ENCODE results near the gene OS9.

OS9 gene

DNA sequence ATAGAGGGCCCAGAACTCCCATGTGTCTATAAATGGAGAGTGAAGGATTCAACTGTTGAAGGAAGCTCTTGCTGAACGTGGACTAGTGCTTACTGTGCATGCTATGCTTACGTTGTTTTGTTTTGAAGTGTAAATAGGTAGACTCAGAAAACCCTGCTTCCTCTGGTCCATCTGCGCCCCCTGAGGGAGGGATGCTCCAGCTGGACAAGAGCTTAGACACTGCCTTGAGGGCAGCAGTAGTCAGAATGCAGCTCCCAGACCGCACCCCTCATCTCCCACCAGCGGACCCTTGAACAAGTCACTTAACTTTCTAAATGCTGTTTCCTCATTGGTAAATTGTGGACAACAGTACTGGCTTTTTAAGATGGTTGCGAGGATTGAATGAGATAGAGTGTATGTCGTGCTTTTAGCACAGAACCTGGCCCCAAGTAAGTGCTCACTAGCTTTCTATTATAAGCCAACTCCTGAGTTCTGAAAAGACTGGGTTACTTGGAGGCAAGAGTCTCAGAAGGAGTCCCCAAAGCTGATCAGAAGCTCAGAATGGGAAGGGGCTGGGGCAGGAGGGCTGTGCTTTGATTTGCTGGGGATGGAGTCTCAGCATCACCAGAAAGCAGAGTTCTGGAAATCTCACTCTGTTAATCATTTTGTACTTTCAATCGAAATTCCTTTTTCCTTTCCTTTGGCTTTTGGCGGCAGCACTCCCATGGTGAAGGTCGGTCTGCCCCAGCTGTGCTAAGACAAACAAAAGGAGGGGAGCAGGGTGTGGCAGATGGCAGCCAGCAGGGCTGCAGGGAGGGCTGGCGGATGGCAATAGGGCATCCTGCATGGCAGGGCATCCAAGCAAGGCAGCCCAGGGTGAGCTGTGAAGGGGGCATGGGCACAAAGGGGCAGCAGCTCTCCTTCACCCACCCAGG lies 29.0 kb downstream of the OS9 start:
- no peak for DNase-seq (ENCODE audit: low read depth)

DNA sequence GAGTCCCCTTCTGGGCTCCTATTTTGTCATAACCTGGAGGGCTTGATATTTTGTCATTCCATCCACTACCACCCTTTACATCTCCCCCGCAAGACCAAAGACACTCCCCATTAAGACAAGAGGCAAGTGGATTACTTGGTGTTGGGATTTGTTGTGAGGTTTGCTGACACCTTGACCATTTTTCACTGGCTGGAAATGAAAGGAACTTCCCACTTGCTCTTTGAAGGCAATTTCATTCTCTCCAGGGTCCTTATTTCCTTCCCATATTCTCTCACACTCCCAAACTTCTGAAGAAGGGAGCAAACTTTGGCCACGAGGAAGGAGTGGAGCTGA lies 29.7 kb downstream of the OS9 start:
- DNase-seq (ENCODE audit: low read depth), result no peak

DNA sequence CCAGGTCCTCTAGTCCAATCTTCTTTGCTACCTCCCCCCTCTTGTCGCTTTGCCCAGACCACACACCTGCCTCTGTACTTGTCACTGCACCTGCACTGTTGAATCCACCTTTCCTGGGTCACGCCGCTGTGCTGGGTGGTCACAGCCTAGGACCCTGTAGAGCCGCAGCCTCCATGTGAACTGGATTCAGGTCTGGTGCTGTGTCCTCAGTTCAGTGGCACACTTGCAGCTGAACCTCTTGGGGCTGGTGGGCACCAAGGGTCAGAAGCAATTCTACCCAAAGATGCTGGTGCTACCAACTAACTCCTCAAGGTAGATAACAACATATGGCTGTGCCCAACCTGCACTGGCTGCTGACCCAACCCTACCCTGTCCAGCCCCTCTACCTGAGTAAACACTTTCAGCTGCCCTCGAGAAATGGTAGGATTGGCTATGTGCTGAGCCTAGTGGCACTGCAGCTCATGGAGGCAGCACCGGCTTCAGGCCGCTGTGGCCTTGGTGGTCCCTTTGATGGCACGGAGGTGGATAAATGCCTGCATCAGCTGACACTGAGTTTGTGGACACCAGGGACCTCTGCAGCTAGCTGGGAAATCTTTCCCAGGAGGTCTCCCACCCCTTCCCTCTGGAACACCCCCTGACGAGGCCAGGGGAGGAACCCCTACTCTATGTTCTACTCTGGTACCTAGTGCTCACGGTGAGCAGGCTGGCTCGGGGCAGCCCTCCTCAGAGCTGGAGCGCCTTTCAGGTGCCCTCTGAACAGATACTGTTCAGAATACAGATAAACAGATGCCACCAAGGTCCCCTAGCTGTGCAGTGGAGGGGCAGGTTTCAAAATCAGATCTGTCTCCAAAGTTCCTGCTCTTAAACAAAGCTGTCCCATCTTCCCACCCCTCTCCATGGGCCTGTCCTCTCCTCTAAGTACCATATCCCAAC lies 30.3 kb downstream of the OS9 start:
- no peak for DNase-seq (ENCODE audit: low read depth)

DNA sequence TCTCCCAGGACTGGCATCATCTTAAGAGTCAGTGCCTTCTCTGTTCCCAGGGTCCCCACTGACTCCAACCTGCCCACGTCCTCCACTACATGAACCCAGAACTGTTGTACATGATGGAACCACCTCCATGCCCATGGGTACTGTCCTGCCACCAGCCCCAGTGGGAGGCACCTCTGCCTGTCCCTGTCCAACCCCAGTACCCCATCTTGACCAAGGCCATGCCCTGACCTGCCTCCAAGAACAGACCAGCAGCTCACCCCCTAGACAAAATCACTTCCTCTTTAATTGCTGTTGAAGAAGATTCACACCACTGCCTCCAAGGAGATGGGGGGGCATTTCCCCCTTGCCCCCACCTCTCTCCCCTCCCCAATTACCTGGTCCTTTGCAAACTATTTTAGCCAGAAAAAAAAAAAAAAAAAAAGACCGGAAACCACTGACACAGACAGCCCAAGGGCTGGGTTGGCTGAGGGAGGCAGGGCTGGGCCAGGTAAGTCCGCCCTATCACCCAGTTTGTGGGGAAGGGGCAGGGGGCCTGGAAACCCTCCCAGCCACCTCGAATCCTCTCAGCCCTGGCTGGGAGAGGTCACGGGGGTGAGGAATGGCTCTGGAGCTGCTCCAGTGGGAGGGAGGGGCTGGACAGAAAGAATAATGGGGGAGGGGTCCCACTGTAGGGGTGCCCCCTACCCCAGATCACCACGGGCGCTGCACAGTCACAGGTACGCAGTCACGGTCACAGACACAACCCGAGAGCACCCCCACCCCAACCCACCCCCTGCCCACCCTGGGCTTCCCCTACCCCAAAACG lies 31.2 kb downstream of the OS9 start:
- no peak for DNase-seq (ENCODE audit: low read depth)

DNA sequence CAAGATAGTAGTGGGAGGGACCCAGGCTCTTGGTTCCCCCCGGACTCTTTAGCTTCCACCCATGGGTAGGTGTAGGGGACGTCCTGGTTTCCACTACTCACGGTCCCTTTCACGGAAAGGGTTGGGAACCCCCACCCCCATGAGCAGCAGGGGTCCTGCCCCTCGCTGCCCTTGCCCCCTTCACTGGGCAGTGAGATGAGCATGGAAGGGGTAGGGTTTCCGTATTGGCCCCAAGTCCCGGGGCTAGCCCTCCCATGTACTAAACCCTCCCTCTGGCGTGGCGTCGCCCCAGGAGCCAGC lies 31.9 kb downstream of the OS9 start:
- no peak for DNase-seq (ENCODE audit: low read depth)

DNA sequence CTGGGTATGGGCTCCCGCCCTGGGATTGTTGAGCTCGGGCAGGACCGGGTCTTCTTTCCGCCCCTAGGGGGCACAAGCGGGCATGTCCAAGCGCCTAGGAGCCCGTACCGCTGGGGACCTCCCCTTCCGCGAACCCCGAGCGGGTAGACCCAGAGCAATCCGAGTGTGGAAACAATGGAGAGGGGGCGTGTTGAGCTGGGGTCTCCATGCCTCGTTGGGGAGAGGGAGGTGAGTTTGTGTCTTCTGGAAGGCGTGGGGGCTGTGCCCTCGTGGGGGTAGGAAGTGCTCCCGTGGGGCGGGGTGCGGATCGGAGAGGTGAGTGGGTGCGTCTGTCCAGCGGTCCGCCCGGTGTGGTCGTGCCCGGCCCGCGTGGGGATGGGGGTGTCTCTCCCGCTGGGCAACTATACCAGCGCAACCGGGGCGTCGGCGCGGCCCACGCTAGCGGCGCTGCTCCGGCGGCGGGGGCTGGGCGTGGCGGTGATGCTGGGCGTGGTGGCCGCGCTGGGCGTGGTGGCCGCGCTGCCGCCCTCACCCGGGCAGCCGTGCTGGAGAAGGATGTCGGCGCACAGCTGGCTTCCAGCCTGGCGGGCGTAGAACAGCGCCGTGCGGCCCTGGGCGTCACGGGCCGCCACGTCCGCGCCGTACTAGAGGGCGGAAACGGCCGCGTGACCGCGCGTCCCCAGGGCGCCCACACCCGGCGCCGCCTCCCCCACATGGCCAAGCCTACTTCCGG lies 32.4 kb downstream of the OS9 start:
- no peak for DNase-seq (ENCODE audit: low read depth)

DNA sequence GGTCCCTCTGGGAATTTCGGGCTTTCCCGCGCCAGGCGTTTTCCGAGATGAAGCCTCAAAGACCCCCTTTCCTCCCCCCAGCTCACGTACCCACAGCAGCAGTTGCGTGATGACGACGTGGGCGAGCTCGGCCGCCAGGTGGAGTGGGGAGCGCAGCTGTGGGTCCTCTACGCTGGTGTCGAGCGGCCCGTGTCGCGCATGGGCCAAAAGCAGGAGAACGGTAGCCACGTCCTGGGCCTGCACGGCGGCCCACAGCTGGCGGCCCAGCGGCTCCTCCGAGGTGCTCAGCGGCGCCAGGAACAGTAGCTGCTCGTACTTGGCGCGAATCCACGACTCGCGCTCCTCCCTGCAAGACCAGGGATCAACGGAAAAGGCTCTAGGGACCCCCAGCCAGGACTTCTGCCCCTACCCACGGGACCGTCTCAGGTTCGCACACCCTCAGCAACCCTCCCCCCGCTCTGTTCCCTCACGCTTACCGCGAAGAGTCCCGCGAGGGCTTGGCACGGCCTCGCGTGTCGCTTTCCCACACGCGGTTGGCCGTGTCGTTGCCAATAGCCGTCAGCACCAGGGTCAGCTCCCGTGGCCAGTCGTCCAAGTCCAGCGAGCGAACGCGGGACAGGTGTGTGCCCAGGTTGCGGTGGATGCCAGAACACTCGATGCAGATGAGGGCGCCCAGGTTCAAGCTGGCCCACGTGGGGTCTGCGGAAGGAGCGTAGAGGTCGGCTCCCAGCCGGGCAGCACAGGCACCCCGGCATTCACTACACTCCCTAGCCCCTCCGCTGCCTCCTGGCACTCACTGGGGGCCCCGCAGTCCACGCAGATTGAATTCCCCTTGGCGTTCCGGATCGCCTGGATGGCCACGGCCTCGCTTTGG lies 33.2 kb downstream of the OS9 start:
- DNase-seq (ENCODE audit: low read depth), result no peak

DNA sequence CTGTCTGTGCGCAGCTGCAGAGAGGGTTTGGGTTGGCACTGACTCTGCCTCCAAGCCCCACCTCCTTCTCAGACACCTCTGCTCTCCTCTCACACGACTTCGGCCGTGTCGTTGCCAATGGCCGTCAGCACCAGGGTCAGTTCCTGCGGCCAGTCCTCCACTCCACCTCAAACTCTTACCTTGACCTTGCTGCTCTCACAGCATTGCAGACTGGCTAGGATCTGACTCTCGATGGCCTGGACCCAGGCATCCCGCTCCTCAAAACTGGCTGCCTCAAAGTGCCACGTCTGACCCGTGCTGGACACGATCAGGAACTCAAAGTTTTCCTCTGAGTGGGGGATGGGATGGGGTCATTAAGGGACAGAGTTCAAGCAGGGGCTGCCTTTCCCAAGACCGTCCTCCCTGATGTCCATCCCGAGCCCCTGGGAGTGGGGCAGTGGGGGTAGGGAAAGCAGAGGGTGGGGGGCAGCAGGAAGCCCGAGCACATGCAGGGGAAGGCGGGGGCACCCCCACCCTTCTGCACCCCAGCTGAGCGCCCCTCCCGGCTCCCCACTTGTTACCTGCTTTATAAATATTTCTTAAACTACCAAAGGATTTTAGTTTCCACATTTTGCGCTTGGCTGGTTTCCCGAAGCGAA lies 33.9 kb downstream of the OS9 start:
- no peak for DNase-seq (ENCODE audit: low read depth)

DNA sequence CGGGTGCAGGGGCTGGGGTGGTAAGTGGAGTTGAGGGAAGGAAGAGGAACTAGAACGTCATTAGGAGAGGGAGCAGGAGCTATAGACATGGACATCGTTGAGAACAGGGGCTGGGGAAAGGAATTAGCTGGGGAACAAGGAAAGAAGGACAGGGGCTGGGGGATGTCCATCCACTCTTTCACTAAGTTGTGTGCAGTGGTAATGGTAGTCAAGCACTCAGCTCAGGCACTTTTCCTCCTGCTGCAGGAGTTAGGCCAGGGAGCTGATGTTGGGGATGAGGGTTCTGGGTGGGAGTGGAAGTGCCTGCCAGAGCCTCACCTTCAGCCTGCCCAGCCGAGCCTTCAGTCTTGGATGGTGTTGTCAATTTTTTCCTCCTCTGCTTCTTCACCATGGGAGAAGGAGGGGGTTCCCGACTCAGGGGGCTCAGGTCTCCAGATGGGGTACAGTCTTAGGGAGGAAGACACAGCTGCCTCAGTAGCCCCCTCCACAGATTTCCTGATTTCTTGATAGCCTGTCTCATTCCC lies 35.5 kb downstream of the OS9 start:
- DNase-seq (ENCODE audit: low read depth), result no peak

DNA sequence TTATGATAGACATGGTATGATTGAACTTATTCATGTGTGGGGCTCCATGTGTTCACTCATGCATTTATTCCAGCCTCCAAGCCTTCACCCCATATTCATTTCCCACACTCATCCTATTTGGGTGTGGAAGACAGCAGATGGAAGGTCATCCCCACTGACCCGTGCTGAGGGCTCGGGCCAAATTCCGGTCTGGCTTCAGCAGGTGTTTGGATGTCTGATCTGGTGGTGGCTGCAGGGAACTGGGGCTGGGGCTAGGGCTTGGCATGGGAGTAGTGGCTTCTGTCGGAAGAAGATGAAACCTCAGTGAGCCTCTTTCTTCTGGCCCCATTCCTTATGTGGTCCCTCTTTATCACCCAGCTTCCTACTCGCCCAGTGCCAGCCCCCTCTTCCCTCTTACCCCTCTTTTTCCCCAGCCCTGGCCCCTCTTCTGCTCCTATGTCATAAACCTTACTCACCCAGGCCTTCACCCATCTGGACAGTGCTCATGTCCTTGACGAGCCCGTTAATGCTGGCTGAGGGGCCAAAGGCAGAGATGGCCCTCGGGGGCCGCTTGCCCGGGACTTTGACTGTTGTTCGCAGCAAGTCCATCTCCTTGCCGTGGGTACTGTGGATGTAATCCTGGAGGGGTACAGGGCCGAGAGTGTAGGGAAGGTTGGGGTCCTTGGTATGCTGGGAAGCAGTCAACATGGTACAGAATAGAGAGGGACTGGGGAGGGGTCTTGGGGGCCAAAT lies 36.6 kb downstream of the OS9 start:
- no peak for DNase-seq (ENCODE audit: low read depth)

DNA sequence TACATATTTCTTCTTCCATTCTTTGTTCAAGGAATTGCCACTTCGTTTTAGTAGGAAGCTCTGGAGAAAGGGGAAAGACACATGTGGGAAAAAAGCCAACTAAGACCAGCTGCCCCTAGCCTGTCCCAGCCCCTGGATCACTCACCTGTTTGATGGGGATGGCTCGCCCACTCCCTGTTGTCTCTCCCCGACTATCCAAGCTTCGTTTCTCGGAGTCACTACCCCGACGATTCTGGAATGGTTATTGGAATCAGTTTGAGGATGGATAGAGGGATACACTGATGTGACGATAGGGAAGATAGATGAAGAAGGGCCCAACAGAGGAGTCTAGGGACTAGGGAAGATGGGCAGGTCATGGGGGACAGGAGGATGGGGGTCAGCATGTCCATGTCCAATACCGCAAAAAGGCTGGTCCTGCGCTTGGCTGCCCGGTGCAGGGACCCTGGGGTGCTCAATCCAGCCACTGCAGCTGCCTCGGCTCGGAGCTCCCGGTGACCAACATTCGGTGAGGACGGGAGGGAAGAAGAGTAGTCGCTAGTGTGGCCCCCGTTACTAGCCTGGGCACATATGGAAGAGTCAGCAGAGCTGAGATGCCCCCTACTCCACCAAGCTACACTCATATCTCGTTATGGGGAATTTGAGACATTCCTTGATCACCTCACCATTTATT lies 37.6 kb downstream of the OS9 start:
- DNase-seq (ENCODE audit: low read depth), result no peak

DNA sequence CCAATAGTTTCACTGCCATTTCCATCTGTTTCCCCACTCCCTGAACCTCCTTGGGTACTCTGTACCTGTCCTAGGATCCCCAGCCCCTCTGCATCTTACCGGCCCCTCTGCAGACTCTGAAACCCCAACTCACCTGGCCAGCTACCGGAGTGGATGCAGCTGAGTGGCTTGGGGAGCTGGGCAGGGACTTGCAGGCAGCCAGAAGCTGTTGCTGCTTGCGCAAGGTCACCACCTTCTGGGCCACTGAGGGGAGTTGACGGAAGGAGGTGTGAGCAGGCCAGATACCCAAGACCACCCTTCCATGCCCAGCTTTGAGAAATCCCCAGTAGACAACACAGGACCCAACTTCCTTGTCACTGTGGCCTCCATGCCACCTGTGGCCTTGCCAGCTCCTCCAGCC lies 38.3 kb downstream of the OS9 start:
- DNase-seq (ENCODE audit: low read depth), result no peak

DNA sequence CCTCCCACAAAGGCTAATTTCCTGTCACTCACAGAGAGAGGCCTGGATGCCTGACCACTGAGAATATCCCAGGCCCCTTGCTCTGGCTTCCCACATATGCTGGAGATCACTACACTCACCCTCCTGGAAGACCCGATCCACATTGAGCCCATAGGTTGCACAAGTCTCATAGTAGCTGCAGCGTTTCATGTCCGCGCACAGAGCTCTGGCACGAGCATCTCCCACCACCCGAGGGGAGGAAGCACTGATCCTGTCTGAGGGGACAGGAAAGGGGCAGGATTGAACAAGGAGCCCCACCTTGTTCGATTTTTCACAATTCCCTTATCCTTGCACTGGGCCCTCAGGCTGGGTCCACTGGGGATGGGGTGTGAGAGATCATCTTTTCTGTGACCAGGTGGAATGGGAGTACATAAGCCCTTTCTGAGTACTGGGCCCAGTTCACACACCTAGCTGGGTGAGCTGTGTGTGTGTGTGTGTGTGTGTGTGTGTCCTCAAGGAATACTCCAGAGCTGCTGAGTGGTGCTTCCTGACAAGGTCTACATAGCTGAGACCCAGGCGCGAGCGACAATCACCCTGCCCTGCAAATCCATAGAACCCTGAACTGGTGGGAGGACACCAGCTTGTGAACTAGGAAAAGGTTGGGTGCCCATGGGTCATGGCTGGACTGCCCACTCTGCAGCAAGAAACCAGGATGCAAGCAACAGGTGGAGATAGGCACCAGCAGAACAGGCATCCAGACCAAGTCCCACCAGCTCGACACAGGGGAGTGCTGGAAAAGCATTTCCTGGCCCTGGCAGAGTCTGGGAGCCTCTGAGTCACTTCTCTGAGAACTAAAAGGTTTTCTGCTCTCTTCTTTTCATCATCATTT lies 39.0 kb downstream of the OS9 start:
- no peak for DNase-seq (ENCODE audit: low read depth)

DNA sequence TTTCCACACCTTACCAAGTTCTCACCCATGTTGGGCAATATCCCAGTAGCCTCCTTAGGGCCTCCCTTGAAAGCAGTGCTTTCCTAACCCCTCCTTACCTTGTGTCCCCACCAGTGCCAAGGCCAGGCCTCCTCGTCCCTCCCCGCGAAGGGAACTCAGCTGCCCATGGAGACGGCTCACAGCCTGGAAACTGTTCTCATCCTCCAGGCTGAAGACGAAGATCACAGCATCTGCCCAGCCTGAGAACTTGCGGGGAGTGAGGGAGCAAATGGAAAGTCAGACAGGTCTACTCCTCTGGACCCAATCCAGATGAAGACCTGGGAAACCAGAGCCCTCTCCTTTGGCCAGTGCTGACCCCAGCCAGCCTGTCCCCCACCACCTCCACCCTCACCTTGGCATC lies 40.0 kb downstream of the OS9 start:
- DNase-seq (ENCODE audit: low read depth), result no peak

DNA sequence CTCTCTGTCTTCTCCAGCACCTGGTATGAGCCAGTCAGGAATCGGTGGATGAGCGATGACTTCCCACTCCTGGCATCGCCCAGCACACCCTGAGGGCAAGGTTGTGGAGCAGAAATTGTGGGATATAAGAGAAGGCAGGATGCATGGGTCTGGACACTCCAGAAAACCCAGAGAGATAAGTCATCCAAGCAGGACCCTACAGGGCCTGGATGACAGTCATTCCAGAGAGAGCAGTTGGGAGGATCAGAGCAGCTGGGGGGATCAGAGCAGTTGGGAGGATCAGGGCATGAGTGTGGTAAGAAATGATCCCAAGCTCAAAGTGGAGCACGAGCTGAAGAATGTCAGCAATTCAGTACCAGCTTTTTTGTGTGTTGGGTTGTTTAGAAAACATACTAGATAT lies 40.7 kb downstream of the OS9 start:
- no peak for DNase-seq (ENCODE audit: low read depth)

DNA sequence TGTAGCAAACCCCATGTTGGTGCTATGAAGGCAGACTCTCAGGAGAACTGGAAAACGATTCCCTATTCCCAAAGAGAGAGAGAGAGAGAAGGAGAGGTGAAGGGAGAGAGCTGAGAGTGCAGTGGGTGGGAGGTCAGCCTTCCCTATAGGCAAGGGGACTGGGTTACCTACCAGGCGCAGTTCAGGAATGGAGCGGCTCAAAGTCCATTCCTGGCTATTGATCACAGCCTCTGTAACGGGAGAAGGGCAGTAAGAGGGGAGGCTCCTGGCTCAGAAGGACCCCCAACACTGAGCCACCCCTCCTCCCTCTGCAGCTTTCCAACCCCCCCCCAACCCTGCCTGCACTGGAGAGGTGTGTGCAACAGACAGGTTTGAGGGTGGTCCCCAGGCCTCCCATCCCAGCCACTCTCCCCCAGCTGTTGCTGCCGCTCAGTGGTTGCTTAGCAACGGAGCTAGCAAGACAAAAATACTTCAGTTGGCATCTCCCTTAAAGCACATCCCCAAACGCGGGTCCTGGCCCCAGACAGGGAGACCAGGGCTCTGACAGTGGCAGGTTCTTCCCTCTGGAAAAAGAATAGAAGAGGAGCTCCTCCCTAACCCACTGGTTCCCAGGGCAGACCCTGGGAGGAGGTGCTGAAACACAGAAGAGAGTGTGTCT lies 41.4 kb downstream of the OS9 start:
- DNase-seq (ENCODE audit: low read depth), result no peak

All from non-pigmented ciliary epithelial cell (primary cell).